Measurements from ENCODE around the gene PIK3CB.

PIK3CB gene

DNA sequence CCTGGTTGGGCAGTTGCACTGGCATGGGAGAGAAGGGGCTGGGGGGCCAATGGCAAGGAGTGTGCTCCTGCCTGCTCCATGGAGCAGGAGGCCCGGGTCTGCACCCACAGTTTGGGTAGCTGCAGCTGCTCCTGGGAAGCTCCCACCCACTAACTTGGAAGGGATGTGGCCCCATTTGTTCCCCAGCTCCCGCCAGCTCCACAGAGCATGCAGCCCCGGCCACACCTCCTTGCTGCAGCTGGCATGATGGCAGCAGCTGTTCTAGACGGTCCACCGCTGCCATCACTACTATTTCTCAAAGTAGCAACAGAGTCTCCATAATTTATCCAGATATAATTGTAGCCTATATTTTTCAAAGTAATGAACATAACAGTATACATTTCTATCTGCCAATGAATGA lies 65.8 kb downstream of the PIK3CB start:
- H3K27ac ChIP-seq, result no peak overlapping the region
- TF ChIP-seq, protein P1, sequence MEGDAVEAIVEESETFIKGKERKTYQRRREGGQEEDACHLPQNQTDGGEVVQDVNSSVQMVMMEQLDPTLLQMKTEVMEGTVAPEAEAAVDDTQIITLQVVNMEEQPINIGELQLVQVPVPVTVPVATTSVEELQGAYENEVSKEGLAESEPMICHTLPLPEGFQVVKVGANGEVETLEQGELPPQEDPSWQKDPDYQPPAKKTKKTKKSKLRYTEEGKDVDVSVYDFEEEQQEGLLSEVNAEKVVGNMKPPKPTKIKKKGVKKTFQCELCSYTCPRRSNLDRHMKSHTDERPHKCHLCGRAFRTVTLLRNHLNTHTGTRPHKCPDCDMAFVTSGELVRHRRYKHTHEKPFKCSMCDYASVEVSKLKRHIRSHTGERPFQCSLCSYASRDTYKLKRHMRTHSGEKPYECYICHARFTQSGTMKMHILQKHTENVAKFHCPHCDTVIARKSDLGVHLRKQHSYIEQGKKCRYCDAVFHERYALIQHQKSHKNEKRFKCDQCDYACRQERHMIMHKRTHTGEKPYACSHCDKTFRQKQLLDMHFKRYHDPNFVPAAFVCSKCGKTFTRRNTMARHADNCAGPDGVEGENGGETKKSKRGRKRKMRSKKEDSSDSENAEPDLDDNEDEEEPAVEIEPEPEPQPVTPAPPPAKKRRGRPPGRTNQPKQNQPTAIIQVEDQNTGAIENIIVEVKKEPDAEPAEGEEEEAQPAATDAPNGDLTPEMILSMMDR (IDR thresholded peaks at IDR 0.05), result no peak
- no peak for TF ChIP-seq ZFX (IDR thresholded peaks at IDR 0.05; ENCODE audit: borderline replicate concordance)

DNA sequence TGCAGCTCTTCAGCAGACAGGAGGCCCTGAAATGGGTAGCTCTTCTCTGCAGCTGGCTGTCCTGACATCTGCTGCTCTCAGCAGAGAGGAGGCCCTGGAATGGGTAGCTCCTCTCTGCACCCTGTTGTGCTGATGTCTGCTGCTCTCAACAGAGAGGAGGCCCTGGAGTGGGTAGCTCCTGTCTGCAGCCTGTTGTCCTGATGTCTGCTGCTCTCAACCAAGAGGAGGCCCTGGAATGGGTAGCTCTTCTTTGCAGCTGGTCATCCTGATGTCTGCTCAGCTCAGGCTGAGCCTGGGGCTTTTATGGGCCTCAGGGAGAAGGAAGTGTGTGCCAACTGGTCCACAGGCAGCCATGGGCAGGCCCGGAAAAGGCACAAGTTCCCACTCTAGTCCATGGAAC lies 66.6 kb downstream of the PIK3CB start:
- no peak for TF ChIP-seq ZFX (IDR thresholded peaks at IDR 0.05; ENCODE audit: borderline replicate concordance)
- TF ChIP-seq, protein P1 (IDR thresholded peaks at IDR 0.05), result no peak
- no peak overlapping the region for H3K27ac ChIP-seq

DNA sequence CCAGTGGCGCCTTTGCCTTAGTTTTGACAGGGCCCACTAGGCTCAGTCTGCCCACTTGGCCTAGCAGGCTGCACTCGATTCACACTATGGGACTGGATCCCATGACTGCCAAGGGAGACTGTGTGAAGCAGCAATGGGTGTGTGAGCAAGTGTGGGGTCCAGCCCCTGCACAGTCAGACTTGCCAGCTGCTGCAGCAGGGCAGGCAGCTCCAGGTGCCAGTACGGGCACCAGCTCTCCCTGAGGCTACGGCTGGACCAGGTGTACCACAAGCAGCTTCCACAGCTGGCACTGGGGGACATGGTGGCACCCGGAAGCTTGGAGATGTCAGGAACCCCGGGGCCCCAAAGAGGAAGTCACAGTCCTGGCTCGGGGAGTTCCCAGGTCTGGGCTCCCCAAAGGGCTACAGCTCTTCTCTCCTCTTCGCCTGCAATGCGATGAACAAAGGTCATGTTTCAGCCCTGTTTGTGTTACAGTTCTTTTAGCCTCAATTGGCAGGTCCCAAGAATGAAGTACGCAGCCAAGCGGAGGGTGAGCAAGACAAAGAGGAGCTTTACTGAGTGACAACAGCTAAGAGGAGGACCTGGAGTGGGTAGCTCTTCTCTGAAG lies 67.1 kb downstream of the PIK3CB start:
- TF ChIP-seq, protein P1 (IDR thresholded peaks at IDR 0.05), result no peak
- TF ChIP-seq ZFX (IDR thresholded peaks at IDR 0.05; ENCODE audit: borderline replicate concordance), result no peak
- no peak overlapping the region for H3K27ac ChIP-seq

DNA sequence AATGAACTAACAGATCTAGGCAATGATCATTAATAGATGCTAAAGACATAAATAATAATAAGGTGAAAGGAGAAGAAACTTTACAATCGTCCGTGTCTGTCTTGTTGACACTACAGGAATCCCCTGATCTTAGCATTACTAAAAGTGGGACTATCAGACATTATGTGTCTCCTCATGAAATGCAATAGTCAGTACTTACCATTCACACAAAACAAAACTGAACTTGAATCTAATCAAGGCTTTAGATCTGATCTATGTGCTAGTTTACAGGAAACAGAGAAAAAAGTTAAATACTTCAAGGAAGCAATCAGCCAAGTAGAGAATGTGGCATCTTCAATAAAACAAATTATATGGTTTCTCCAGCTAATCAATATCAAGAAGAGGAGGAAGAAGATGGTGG lies 73.7 kb downstream of the PIK3CB start:
- TF ChIP-seq ZFX (IDR thresholded peaks at IDR 0.05; ENCODE audit: borderline replicate concordance), result no peak
- TF ChIP-seq, protein P1 (IDR thresholded peaks at IDR 0.05), result no peak
- H3K27ac ChIP-seq, result no peak overlapping the region

DNA sequence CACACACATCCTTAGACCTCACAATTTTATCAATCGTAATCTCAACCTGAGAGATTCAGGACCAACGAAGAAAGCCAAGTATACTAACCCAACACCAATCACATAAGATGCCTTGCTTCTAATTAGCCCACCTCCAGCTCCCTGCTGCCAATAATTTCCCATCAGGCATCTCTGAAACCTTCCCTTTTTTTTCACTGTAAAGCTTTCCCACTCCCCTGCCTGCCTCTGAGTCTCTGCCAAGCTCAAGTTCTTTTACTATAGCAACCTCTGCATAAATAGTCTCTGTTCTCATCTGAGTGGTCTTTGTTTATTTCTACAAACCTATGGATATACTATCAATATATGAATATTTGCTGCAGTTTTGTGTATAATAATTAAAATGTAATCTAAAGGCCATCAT lies 86.5 kb downstream of the PIK3CB start:
- no peak overlapping the region for H3K27ac ChIP-seq
- TF ChIP-seq ZFX (IDR thresholded peaks at IDR 0.05; ENCODE audit: borderline replicate concordance), result no peak
- TF ChIP-seq, protein P1 (IDR thresholded peaks at IDR 0.05), result no peak

DNA sequence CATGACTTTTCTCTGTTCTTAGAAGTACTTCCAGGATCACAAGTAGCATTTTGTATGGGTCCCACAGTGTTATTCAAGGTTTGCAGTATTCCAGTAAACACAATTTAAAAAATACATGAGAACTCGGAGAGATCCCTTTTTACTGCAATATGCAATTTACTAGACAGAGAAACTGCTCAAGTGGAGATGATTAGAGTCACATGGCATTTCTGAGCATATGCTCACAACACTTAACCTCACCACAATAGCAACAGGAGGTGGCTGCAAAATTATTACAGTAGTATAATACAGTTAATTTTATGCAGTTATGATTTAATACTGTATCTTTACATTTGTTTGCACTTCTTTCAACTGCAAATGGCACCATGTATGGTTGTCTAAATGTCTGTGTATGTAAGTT lies 87.5 kb downstream of the PIK3CB start:
- no peak for TF ChIP-seq ZFX (IDR thresholded peaks at IDR 0.05; ENCODE audit: borderline replicate concordance)
- TF ChIP-seq, protein P1 (IDR thresholded peaks at IDR 0.05), result no peak

DNA sequence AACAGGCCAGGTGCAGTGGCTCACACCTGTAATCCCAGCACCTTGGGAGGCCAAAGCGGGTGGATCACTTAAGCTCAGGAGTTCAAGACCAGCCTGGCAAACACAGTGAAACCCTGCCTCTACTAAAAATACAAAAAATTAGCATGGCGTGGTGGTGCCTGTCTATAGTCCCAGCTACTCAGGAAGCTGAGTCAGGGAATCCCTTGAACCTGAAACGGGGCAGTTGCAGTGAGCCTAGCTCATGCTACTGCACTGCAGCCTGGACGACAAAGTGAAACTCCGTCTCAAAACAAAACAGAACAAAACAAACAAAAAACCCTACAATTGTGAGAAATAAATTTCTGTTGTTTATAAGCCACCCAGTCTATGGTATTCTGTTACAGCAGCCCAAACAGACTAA lies 94.7 kb downstream of the PIK3CB start:
- H3K27ac ChIP-seq, result no peak overlapping the region
- TF ChIP-seq, protein P1 (IDR thresholded peaks at IDR 0.05), result no peak
- no peak for TF ChIP-seq ZFX (IDR thresholded peaks at IDR 0.05; ENCODE audit: borderline replicate concordance)

More for the DNA sequence above, 87.5 kb downstream of the PIK3CB start:
- H3K27ac ChIP-seq, result no peak overlapping the region

Measured in 22Rv1 (cell line).